ENCODE data around the gene CLSTN3. TPM values are rescaled to one million over a fixed set of nuclear protein-coding genes. Genes with fewer than 3 reads are reported as not detected.

CLSTN3 gene
- total RNA-seq, 1 donor from 2014 or later = 14.8 TPM

DNA sequence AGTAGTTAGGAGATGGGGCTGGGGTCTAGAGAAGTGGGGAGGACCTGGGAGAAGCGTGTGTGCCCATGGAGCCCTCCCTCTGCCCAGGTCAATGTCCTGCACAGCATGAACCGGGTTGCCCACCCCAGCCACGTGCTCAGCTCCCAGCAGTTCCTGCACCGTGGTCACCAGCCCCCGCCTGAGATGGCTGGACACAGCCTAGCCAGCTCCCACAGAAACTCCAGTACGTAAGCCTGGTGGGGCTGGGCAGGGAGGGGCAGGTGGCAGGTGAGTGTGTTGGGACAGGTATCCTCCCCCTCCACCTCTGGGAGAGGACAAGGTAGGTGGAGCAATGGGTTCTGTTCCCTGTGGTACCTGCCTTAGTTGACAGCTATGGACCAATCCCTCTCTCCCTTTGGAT, 20.7 kb downstream of the CLSTN3 start:
- Mint-ChIP-seq H3K4me3 (no peak overlapping the region), H3K9me3 (no peaks in the 10 kb centered on the region), H3K36me3 (ENCODE audit: low read depth) (peaks cover 32% of the 10 kb centered on the region), H3K4me1 (no peaks in the 10 kb centered on the region), H3K27me3 (no peaks in the 10 kb centered on the region), H3K27ac (no peak overlapping the region)
- ChIA-PET CTCF (no interaction called here), POLR2A (no interaction called here)
- intact Hi-C loops (cut with micrococcal nuclease) = no loop called here
- no peak for DNase-seq
- ATAC-seq (ENCODE audit: low read depth) = no peak
- TF ChIP-seq, protein P1, sequence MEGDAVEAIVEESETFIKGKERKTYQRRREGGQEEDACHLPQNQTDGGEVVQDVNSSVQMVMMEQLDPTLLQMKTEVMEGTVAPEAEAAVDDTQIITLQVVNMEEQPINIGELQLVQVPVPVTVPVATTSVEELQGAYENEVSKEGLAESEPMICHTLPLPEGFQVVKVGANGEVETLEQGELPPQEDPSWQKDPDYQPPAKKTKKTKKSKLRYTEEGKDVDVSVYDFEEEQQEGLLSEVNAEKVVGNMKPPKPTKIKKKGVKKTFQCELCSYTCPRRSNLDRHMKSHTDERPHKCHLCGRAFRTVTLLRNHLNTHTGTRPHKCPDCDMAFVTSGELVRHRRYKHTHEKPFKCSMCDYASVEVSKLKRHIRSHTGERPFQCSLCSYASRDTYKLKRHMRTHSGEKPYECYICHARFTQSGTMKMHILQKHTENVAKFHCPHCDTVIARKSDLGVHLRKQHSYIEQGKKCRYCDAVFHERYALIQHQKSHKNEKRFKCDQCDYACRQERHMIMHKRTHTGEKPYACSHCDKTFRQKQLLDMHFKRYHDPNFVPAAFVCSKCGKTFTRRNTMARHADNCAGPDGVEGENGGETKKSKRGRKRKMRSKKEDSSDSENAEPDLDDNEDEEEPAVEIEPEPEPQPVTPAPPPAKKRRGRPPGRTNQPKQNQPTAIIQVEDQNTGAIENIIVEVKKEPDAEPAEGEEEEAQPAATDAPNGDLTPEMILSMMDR (IDR thresholded peaks at IDR 0.05) = no peak

DNA sequence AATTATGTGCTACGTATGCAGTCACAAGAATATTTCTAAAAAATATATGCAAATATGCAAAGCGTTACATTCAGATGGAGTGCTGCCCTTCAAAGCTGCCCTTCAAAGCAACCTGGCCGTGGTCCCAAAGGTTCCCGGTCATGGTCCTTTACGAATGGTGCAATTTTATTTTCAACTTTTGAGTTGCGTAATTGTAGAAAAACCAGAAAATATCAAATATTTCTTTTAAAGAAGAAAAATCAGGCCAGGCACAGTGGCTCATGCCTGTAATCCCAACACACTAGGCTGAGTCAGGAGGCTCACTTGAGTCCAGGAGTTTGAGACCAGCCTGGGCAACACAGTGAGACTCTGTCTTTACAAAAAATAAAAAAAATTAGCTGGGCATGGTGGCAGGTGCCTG, 21.4 kb downstream of the CLSTN3 start:
- H3K27me3 Mint-ChIP-seq = no peaks in the 10 kb centered on the region
- intact Hi-C loops (cut with micrococcal nuclease) = no loop called here
- H3K27ac Mint-ChIP-seq = no peak overlapping the region
- ATAC-seq (ENCODE audit: low read depth) (no peak), DNase-seq (no peak)
- H3K4me3 Mint-ChIP-seq = no peak overlapping the region
- ChIA-PET CTCF (no interaction called here), POLR2A (no interaction called here)
- TF ChIP-seq, protein P1 (IDR thresholded peaks at IDR 0.05) = no peak
- peaks cover 30% of the 10 kb centered on the region for H3K36me3 Mint-ChIP-seq (ENCODE audit: low read depth)
- no peaks in the 10 kb centered on the region for H3K4me1 Mint-ChIP-seq
- H3K9me3 Mint-ChIP-seq = no peaks in the 10 kb centered on the region

DNA sequence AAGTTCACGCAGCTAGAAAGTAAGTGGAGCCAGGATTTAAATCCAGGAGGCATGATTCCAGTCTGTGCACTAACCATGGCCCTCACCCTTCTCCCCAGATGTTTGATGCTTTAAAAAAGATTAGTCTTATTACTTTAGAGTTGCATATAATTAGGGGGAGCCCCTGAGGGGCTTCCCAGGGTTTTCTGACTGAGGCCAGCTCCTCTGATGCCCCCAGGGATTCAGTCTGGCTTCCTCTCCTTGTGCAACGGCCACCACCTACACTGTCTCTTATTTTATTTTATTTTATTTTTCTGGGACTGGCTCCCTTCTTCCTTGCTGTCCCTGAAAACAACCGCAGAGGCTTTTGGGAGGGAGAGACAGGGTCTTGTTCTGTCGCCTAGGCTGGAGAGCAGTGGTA, 22.6 kb downstream of the CLSTN3 start:
- no peak overlapping the region for H3K27ac Mint-ChIP-seq
- POLR2A ChIA-PET = no interaction called here
- H3K27me3 Mint-ChIP-seq = no peaks in the 10 kb centered on the region
- TF ChIP-seq, protein P1 (IDR thresholded peaks at IDR 0.05) = no peak
- CTCF ChIA-PET = no interaction called here
- ATAC-seq (ENCODE audit: low read depth) (peak; percentile 49), DNase-seq (no peak)
- no peak overlapping the region for H3K4me3 Mint-ChIP-seq
- intact Hi-C loops (cut with micrococcal nuclease) = no loop called here
- no peaks in the 10 kb centered on the region for H3K9me3 Mint-ChIP-seq
- H3K4me1 Mint-ChIP-seq = no peaks in the 10 kb centered on the region
- H3K36me3 Mint-ChIP-seq (ENCODE audit: low read depth) = peaks cover 29% of the 10 kb centered on the region

DNA sequence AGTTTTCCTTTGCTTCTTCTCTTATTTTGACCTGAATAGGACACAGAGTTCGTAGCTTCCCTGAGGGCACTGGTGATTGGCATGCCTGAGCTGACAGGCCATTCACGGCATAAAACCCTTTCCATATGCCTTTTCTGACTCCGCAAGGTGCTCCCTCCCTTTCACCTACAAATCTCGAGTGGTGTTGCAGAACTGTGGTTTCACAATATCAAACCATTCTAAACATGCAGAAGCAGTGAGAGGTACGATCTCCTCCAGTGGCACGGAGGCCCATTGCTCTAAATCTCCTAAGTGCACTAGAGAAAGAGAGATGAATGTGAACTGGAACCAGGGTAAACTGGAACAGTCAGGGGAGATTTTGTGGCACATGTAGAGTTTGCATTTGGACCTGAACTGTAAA, 23.9 kb downstream of the CLSTN3 start:
- Mint-ChIP-seq H3K27ac (no peak overlapping the region), H3K4me1 (no peaks in the 10 kb centered on the region), H3K9me3 (no peaks in the 10 kb centered on the region), H3K27me3 (no peaks in the 10 kb centered on the region), H3K4me3 (no peak overlapping the region), H3K36me3 (ENCODE audit: low read depth) (peaks cover 24% of the 10 kb centered on the region)
- DNase-seq = no peak
- intact Hi-C loops (cut with micrococcal nuclease) = no loop called here
- ATAC-seq (ENCODE audit: low read depth) = no peak
- POLR2A ChIA-PET = no interaction called here
- TF ChIP-seq, protein P1 (IDR thresholded peaks at IDR 0.05) = no peak
- CTCF ChIA-PET = no interaction called here

DNA sequence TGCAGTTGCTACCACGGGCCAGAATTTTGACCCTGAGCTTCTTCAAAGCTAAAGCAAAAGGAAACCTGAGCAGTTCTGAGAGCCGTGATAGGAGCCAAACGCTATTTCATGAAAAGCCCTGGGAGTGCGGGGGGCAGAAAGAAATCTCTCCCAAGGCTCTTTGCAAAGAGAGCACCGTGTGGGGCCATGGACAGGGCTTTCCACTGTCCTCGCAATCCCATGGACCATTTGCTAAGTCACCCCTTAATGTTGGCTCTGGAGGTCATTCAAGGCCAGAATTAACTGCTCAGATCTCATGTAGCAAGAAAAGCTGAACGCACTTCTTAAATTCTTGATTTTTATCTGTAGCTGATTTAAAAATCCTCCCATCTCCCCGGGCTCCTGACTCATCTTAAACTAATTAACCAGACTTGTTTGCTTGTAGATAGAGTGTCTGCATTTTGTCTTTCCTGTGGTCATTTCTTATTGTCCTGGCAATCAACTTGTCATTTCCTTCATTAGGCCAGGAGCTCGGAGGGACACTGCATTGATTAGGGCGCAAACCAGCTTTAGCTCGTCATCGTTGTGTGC, 24.8 kb downstream of the CLSTN3 start:
- no peaks in the 10 kb centered on the region for H3K4me1 Mint-ChIP-seq
- CTCF ChIA-PET = interaction anchor here (1.1 kb wide), 1 partner anchor 9 kb away, joined by 3 read pairs; no protein-coding TSS in a partner anchor
- no peak overlapping the region for H3K27ac Mint-ChIP-seq
- ATAC-seq (ENCODE audit: low read depth) (no peak), DNase-seq (no peak)
- POLR2A ChIA-PET = no interaction called here
- TF ChIP-seq, protein P1 (IDR thresholded peaks at IDR 0.05) = no peak
- no peak overlapping the region for H3K4me3 Mint-ChIP-seq
- intact Hi-C loops (cut with micrococcal nuclease) = no loop called here
- no peaks in the 10 kb centered on the region for H3K27me3 Mint-ChIP-seq
- H3K36me3 Mint-ChIP-seq (ENCODE audit: low read depth) = peaks cover 15% of the 10 kb centered on the region
- H3K9me3 Mint-ChIP-seq = no peaks in the 10 kb centered on the region

All from activated B cell treated with CpG ODN at 0.5 μM for 24 hours (primary cell).